ENCODE measurements around the gene ANGEL2. TPM values are rescaled to one million over a fixed set of nuclear protein-coding genes. Genes with fewer than 3 reads are reported as not detected.

ANGEL2 gene
- total RNA-seq, 6 experiments from 2014 or later: 12.1 to 23.2 (median 15.2) TPM

GRCh38 chr1:212953321-212953720, 62.3 kb downstream of the ANGEL2 start:
- intact Hi-C loops (cut with DNase I): no loop called here
- WGBS (ENCODE audit: insufficient coverage, low coverage, low lambda C conversion rate, missing lambda C conversion rate): 74% methylated on average over 3 of the region's 3 CpGs
- TF ChIP-seq POLR2A (IDR thresholded peaks at IDR 0.05): no peak
- TF ChIP-seq, protein P1, sequence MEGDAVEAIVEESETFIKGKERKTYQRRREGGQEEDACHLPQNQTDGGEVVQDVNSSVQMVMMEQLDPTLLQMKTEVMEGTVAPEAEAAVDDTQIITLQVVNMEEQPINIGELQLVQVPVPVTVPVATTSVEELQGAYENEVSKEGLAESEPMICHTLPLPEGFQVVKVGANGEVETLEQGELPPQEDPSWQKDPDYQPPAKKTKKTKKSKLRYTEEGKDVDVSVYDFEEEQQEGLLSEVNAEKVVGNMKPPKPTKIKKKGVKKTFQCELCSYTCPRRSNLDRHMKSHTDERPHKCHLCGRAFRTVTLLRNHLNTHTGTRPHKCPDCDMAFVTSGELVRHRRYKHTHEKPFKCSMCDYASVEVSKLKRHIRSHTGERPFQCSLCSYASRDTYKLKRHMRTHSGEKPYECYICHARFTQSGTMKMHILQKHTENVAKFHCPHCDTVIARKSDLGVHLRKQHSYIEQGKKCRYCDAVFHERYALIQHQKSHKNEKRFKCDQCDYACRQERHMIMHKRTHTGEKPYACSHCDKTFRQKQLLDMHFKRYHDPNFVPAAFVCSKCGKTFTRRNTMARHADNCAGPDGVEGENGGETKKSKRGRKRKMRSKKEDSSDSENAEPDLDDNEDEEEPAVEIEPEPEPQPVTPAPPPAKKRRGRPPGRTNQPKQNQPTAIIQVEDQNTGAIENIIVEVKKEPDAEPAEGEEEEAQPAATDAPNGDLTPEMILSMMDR (IDR thresholded peaks at IDR 0.05): no peak
- Histone ChIP-seq H3K36me3 (no peaks in the 10 kb centered on the region), H3K27ac (no peak overlapping the region), H3K27me3 (no peaks in the 10 kb centered on the region), H3K4me3 (no peak overlapping the region), H3K9me3 (no peaks in the 10 kb centered on the region), H3K4me1 (peaks cover 0 to 6% (median 0%) of the 10 kb centered on the region in 4 donors)
- no peak for ATAC-seq
- no peak for DNase-seq

GRCh38 chr1:212952641-212952976, 63.1 kb downstream of the ANGEL2 start:
- H3K9me3 ChIP-seq: no peaks in the 10 kb centered on the region
- no peaks in the 10 kb centered on the region for H3K27me3 ChIP-seq
- ATAC-seq: no peak
- no peaks in the 10 kb centered on the region for H3K36me3 ChIP-seq
- intact Hi-C loops (cut with DNase I): no loop called here
- DNase-seq: no peak
- 35% methylated on average over 2 of the region's 8 CpGs for WGBS (ENCODE audit: insufficient coverage, low coverage, low lambda C conversion rate, missing lambda C conversion rate)
- TF ChIP-seq, protein P1 (IDR thresholded peaks at IDR 0.05): no peak
- TF ChIP-seq POLR2A (IDR thresholded peaks at IDR 0.05): no peak
- peaks cover 0 to 6% (median 0%) of the 10 kb centered on the region in 4 donors for H3K4me1 ChIP-seq
- no peak overlapping the region for H3K4me3 ChIP-seq
- H3K27ac ChIP-seq: no peak overlapping the region

DNA sequence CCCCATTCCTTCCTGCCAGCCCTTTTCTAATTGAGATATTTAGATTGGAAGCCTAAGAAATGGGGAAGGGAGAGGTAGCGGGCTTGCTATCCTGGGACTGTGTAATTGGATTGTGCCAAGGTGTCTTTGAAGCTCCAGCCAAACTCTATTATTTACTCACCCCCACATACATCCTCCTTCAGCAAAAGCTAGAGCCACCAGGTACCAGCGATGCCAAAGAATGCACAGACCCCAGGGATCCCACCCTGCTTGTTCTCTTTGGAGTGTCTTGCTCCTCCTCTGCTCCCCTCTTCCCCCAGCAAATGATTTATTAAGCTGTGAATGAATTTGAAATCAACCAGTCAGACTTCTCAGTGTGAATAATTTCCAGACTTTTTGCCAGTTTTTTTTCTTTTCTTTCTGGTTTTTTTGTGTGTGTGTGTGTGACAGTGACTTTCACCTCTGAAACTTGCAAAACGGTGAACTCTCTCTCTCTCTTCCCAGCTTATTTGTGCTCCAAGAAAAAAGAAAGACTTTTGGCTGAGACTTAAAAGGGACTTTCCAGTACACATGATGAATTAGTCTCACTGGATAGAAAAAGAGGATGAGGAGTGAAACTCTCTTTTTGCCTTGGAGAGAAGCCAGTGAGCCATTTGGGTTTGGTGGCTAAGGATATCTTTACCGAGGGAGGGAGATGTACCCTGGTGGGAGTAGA, 63.6 kb downstream of the ANGEL2 start:
- 41% methylated on average over 3 of the region's 4 CpGs for WGBS (ENCODE audit: insufficient coverage, low coverage, low lambda C conversion rate, missing lambda C conversion rate)
- no peaks in the 10 kb centered on the region for H3K36me3 ChIP-seq
- no peaks in the 10 kb centered on the region for H3K27me3 ChIP-seq
- intact Hi-C loops (cut with DNase I): no loop called here
- ATAC-seq (no peak), DNase-seq (no peak)
- TF ChIP-seq, protein P1 (IDR thresholded peaks at IDR 0.05): no peak
- no peak for TF ChIP-seq POLR2A (IDR thresholded peaks at IDR 0.05)
- H3K27ac ChIP-seq: no peak overlapping the region
- no peaks in the 10 kb centered on the region for H3K9me3 ChIP-seq
- H3K4me3 ChIP-seq: no peak overlapping the region
- peaks cover 0 to 6% (median 0%) of the 10 kb centered on the region in 4 donors for H3K4me1 ChIP-seq

DNA sequence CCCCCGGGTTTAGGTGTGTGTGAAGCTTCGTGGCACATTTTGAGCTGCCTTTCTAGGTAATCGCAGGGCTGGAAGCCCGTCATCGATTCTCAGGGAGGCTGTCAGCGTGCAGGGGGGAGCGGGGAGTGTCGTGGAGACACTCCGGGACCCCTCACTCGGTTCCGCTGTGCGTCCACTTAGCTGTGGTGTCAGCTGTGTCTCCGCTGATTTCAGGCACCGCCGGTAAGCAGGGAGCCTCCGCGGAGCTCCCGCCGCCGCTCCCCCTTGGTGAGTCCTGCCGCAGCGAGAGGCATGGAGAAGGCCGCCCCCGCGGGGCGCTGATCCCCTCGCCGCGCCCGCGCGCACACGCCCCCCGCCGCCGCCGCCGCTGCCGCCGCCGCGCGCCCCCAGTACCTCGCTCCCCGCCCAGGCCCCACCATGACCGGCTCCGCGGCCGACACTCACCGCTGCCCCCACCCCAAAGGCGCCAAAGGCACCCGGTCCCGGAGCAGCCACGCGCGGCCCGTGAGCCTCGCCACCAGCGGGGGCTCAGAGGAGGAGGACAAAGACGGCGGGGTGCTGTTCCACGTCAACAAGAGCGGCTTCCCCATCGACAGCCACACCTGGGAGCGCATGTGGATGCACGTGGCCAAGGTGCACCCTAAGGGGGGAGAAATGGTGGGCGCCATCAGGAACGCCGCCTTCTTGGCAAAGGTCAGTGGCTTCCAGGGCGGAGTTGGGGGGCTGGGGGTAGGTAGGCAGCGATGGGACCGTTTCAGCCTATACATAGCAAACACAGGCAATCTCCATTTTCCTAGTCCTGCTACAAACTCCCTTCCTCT, 64.3 kb downstream of the ANGEL2 start:
- DNase-seq (no peak), ATAC-seq (peak in 1 of 4 donors; percentile 16)
- 9% methylated on average over 7 of the region's 72 CpGs for WGBS (ENCODE audit: insufficient coverage, low coverage, low lambda C conversion rate, missing lambda C conversion rate)
- H3K4me1 ChIP-seq: peaks cover 0 to 6% (median 0%) of the 10 kb centered on the region in 4 donors
- no peaks in the 10 kb centered on the region for H3K9me3 ChIP-seq
- no peaks in the 10 kb centered on the region for H3K27me3 ChIP-seq
- intact Hi-C loops (cut with DNase I): no loop called here
- TF ChIP-seq, protein P1 (IDR thresholded peaks at IDR 0.05): no peak
- no peak for TF ChIP-seq POLR2A (IDR thresholded peaks at IDR 0.05)
- H3K4me3 ChIP-seq: peak overlapping the region; percentile 25 to 41 (median 34)
- H3K36me3 ChIP-seq: no peaks in the 10 kb centered on the region
- H3K27ac ChIP-seq: no peak overlapping the region
